PC-9 (cell line): ENCODE measurements around the gene HDHD5. TPM values are rescaled to one million over a fixed set of nuclear protein-coding genes. Genes with fewer than 3 reads are reported as not detected.
A peak's percentile ranks its signal among the peaks of the same experiment; 100 is the strongest.

Experiments
- BruUV-seq: library from RNA; stranded (reverse); fragments of 400-500 nt; replicated peaks from 2 replicates; lab custom pipeline; 2021; lab: Mats Ljungman, UMichigan
- CTCF ChIA-PET: fragments of 300-600 bp; sonication (Branson Sonifier 250); formaldehyde crosslinking; loops from one replicate; lab custom pipeline; 2022; ENCODE audit warnings: antibody characterized with exemption; lab: Charles Lee
- POLR2A ChIA-PET: fragments of 300-600 bp; sonication (Branson Sonifier 250); formaldehyde crosslinking; loops from one replicate; lab custom pipeline; 2022; ENCODE audit warnings: antibody characterized with exemption; ENCODE audit not compliant: unreplicated experiment; lab: Charles Lee
- DNase-seq, 2 experiments: peaks; one replicate each; pipeline versions ENCODE4 v3.0.0 to v3.0.0-alpha.2; 2015 to 2022; ENCODE audit warnings: mixed read lengths in 1 of 2
- H2AFZ ChIP-seq: fragments of 200-600 bp; sonication (generic); 2 replicates; pipeline ENCODE4 v1.8.1; 2017; ENCODE audit warnings: antibody characterized with exemption
- H3F3A ChIP-seq: fragments of 200-600 bp; sonication (generic); 2 replicates; pipeline ENCODE4 v1.8.1; 2017; ENCODE audit warnings: antibody characterized with exemption, mild to moderate bottlenecking, low read depth; ENCODE audit not compliant: insufficient read depth
- H3K27ac ChIP-seq: fragments of 200-600 bp; sonication (generic); 2 replicates; pipeline ENCODE4 v1.6.1; 2016; ENCODE audit warnings: mixed run types
- H3K27me3 ChIP-seq: fragments of 200-600 bp; sonication (generic); 2 replicates; pipeline ENCODE4 v1.6.1; 2016; ENCODE audit warnings: low read depth, mixed run types; ENCODE audit not compliant: insufficient read depth
- H3K36me3 ChIP-seq: fragments of 200-600 bp; sonication (generic); 2 replicates; pipeline ENCODE4 v1.6.1; 2016; ENCODE audit warnings: low read depth, mixed run types
- H3K4me1 ChIP-seq: fragments of 200-600 bp; sonication (generic); replicated peaks from 2 replicates; pipeline ENCODE4 v1.6.1; 2016; ENCODE audit warnings: mixed run types; ENCODE audit not compliant: insufficient read depth
- H3K4me2 ChIP-seq: fragments of 200-600 bp; sonication (generic); 2 replicates; pipeline ENCODE4 v1.6.1; 2017; ENCODE audit warnings: mixed run types
- H3K4me3 ChIP-seq: fragments of 200-600 bp; sonication (generic); 2 replicates; pipeline ENCODE4 v1.6.1; 2016; ENCODE audit warnings: mixed run types
- H3K79me2 ChIP-seq: fragments of 200-600 bp; sonication (generic); 2 replicates; pipeline ENCODE4 v1.6.1; 2017; ENCODE audit warnings: low read depth, mixed run types
- H3K9me2 ChIP-seq: fragments of 200-600 bp; sonication (generic); 2 replicates; pipeline ENCODE4 v1.8.1; 2017; ENCODE audit warnings: mild to moderate bottlenecking; ENCODE audit not compliant: insufficient read depth
- H3K9me3 ChIP-seq: fragments of 200-600 bp; sonication (generic); 2 replicates; pipeline ENCODE4 v1.8.1; 2016; ENCODE audit warnings: low read depth; ENCODE audit not compliant: insufficient read depth
- H4K20me1 ChIP-seq: fragments of 200-600 bp; sonication (generic); 2 replicates; pipeline ENCODE4 v1.8.1; 2017; ENCODE audit not compliant: insufficient read depth
- EZH2 ChIP-seq: fragments of 200-600 bp; sonication (generic); IDR thresholded peaks from 2 replicates; pipeline ENCODE4 v1.8.0; 2017; ENCODE audit warnings: antibody characterized with exemption, low read depth
- intact Hi-C: fragments of 100-400 bp; cut with micrococcal nuclease; formaldehyde crosslinking; loops from one replicate; pipeline ENCODE4 v1.10.0; 2022; ENCODE audit not compliant: unreplicated experiment
- total RNA-seq: library from RNA; stranded (reverse); gene quantifications from 2 replicates; pipeline ENCODE4 v1.2.3, GENCODE V29; 2021
- TF ChIP-seq, protein P1 (sequence below): fragments of 200-600 bp; sonication (generic); conservative IDR thresholded peaks from 2 replicates; pipeline ENCODE4 v1.6.1; 2017; ENCODE audit warnings: mixed run types, antibody characterized with exemption, mild to moderate bottlenecking, moderate library complexity

The HDHD5 gene
- total RNA-seq, 1 experiment from 2014 or later: 26.5 TPM

- Histone ChIP-seq H3K79me2 (no peaks in the 10 kb centered on the region), H3K27ac (no peak overlapping the region), H3K4me1 (no peaks in the 10 kb centered on the region), H2AFZ (no peak overlapping the region), H3K27me3 (peaks cover 39% of the 10 kb centered on the region), H3F3A (no peaks in the 10 kb centered on the region), H3K9me3 (no peaks in the 10 kb centered on the region), H3K36me3 (no peaks in the 10 kb centered on the region), H3K9me2 (no peaks in the 10 kb centered on the region), H3K4me2 (no peak overlapping the region), H4K20me1 (no peaks in the 10 kb centered on the region), H3K4me3 (no peak overlapping the region)
- no peak for DNase-seq
- intact Hi-C loops: no loop called here
- no peak for TF ChIP-seq EZH2
- TF ChIP-seq, protein P1, sequence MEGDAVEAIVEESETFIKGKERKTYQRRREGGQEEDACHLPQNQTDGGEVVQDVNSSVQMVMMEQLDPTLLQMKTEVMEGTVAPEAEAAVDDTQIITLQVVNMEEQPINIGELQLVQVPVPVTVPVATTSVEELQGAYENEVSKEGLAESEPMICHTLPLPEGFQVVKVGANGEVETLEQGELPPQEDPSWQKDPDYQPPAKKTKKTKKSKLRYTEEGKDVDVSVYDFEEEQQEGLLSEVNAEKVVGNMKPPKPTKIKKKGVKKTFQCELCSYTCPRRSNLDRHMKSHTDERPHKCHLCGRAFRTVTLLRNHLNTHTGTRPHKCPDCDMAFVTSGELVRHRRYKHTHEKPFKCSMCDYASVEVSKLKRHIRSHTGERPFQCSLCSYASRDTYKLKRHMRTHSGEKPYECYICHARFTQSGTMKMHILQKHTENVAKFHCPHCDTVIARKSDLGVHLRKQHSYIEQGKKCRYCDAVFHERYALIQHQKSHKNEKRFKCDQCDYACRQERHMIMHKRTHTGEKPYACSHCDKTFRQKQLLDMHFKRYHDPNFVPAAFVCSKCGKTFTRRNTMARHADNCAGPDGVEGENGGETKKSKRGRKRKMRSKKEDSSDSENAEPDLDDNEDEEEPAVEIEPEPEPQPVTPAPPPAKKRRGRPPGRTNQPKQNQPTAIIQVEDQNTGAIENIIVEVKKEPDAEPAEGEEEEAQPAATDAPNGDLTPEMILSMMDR: no peak
- CTCF ChIA-PET: no interaction called here
- POLR2A ChIA-PET: no interaction called here
- BruUV-seq: no TSS peak
Measured at GRCh38 chr22:17176715-17177114, 17.6 kb upstream of the HDHD5 start.

DNA sequence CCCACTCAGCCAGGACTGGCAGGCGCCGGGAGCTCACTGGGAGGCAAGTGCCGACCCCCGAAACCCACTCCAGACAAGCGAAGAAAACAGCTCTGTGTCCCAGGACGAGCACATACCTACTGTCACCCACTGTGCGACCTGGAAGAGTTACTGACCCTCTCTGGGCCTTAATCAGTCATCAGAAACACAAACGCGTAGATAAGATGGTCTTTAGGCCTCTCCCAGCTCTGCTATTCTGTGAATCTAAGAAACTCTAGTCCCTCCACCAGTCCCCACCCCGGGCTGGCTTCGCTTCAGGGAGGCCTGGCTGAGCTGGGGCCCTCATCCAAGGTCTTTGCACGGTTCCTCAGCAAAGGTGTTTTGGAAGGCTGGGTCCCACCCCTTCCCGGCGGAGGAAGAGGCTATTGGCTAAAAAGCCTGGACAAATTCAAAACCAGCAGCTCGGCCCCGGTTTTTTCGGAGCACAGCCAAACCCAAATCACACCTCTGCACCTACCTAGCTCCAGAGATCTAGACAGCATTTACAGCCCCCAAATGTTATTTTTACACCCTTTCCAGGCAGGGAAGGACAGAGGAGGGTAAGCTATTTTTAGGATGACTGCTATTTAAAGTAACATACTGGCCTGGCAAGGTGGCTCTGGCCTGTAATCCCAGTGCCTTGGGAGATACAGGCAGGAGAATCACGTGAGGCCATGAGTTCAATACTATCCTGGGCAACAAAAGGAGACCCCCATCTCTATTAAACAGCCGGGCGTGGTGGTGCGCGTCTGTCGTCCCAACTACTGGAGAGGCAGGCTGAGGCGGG is 13.2 kb upstream of the HDHD5 start:
- Histone ChIP-seq H4K20me1 (no peaks in the 10 kb centered on the region), H3K27ac (no peak overlapping the region), H3K36me3 (no peaks in the 10 kb centered on the region), H3K79me2 (no peaks in the 10 kb centered on the region), H3K4me3 (peak overlapping the region; percentile 64; the same call in 1 of the 2 replicates), H3K4me2 (peak overlapping the region; percentile 70), H3K27me3 (peaks cover 8% of the 10 kb centered on the region), H3F3A (no peaks in the 10 kb centered on the region), H3K9me2 (no peaks in the 10 kb centered on the region), H3K4me1 (no peaks in the 10 kb centered on the region), H2AFZ (peak overlapping the region; percentile 75; the same call in 1 of the 2 replicates), H3K9me3 (no peaks in the 10 kb centered on the region)
- POLR2A ChIA-PET: interaction anchor here (0.6 to 0.8 kb wide), 3 partner anchors 12 to 323 kb away, joined by 6 to 15 read pairs (median 8); no protein-coding TSS in a partner anchor
- TF ChIP-seq, protein P1: peak; percentile 21
- TF ChIP-seq EZH2: no peak
- DNase-seq: no peak
- no TSS peak for BruUV-seq
- CTCF ChIA-PET: interaction anchor here (0.6 to 2.6 kb wide), 10 partner anchors 12 to 980 kb away, joined by 3 to 16 read pairs (median 6); no protein-coding TSS in a partner anchor
- intact Hi-C loops: no loop called here

GRCh38 chr22:17171153-17172028 is 12.3 kb upstream of the HDHD5 start:
- TF ChIP-seq, protein P1: peak; percentile 75
- no peak for TF ChIP-seq EZH2

More at GRCh38 chr22:17171153-17172028, 12.3 kb upstream of the HDHD5 start:
- H3K27me3 ChIP-seq: peaks cover 2% of the 10 kb centered on the region; the same call in 1 of the 2 replicates
- no peaks in the 10 kb centered on the region for H3K36me3 ChIP-seq
- peak; percentile 64 to 85 for DNase-seq
- ChIA-PET POLR2A (interaction anchor here (0.6 to 0.8 kb wide), 5 partner anchors 12 to 330 kb away, joined by 3 to 15 read pairs (median 6); no protein-coding TSS in a partner anchor), CTCF (interaction anchor here (0.6 to 2.6 kb wide), 11 partner anchors 9 to 981 kb away, joined by 3 to 16 read pairs (median 3); no protein-coding TSS in a partner anchor)
- peak overlapping the region; percentile 84 for H2AFZ ChIP-seq
- no peaks in the 10 kb centered on the region for H3K9me2 ChIP-seq
- peak overlapping the region; percentile 70 for H3K4me2 ChIP-seq
- no peaks in the 10 kb centered on the region for H3K9me3 ChIP-seq
- peak overlapping the region; percentile 41; the same call in 1 of the 2 replicates for H3K27ac ChIP-seq
- H3K4me1 ChIP-seq: no peaks in the 10 kb centered on the region
- TSS peak; percentile 97 for BruUV-seq
- H3K4me3 ChIP-seq: peak overlapping the region; percentile 64
- no peaks in the 10 kb centered on the region for H3F3A ChIP-seq
- no peaks in the 10 kb centered on the region for H3K79me2 ChIP-seq
- intact Hi-C loops: loop anchor here (2.0 kb wide), 1 partner anchor 329 kb away; no protein-coding TSS in a partner anchor
- no peaks in the 10 kb centered on the region for H4K20me1 ChIP-seq
